ENCODE measurements around the gene SIRPB2. TPM values are rescaled to one million over a fixed set of nuclear protein-coding genes. Genes with fewer than 3 reads are reported as not detected.

Gene SIRPB2
- total and polyA plus RNA-seq, 2 of the 4 experiments (the other 2 are of a cell fraction) = not detected

GRCh38 chr20:1539816-1540419 lies 48.7 kb upstream of the SIRPB2 start:
- H3K18ac ChIP-seq (ENCODE audit: low read depth, low read length) = no peak overlapping the region
- no peaks in the 10 kb centered on the region for H3K9me3 ChIP-seq (ENCODE audit: control insufficient read depth, insufficient read depth, low read length)
- H2BK20ac ChIP-seq (ENCODE audit: low read depth, low read length) = no peak overlapping the region
- no peak overlapping the region for H3K4me3 ChIP-seq (ENCODE audit: insufficient read depth, low read depth, low read length)
- ChIA-PET CTCF (no interaction called here), POLR2A (ENCODE audit: unreplicated experiment) (interaction anchor here (1.2 kb wide), 1 partner anchor 13 kb away, joined by 4 read pairs; no protein-coding TSS in a partner anchor)
- no peaks in the 10 kb centered on the region for H4K20me1 ChIP-seq (ENCODE audit: insufficient read depth, low read length)
- no peak overlapping the region for H3K27ac ChIP-seq (ENCODE audit: insufficient read depth, low read length)
- no peak overlapping the region for H2AFZ ChIP-seq (replicated peaks; ENCODE audit: low read length, poor library complexity)
- no peak overlapping the region for H3K4ac ChIP-seq (ENCODE audit: low read depth, low read length)
- in situ Hi-C loops (cut with MboI; ENCODE audit: low sequenced_read_pairs) = no loop called here
- intact Hi-C loops (cut with micrococcal nuclease) = no loop called here
- H3K27me3 ChIP-seq (ENCODE audit: control insufficient read depth, insufficient read depth, low read length) = no peaks in the 10 kb centered on the region
- no peak overlapping the region for H3K23ac ChIP-seq (ENCODE audit: low read depth, low read length)
- no peak overlapping the region for H3K9ac ChIP-seq (ENCODE audit: low read depth, low read length)
- H3K9me1 ChIP-seq (ENCODE audit: insufficient read depth, low read length) = no peaks in the 10 kb centered on the region
- H3K79me1 ChIP-seq (ENCODE audit: low read depth in 1 of 2, low read length in 2 of 2) = no peaks in the 10 kb centered on the region
- no peaks in the 10 kb centered on the region for H3K36me3 ChIP-seq (ENCODE audit: control insufficient read depth, insufficient read depth, low read length)
- WGBS, 2 experiments (ENCODE audit: extremely low coverage in 2 of 2, insufficient read length in 1 of 2) = no CpG with 5 or more reads among the region's 1 CpG
- H3K14ac ChIP-seq (replicated peaks; ENCODE audit: low read depth, low read length) = no peak overlapping the region
- H2AK9ac ChIP-seq (replicated peaks; ENCODE audit: low read depth, low read length, poor library complexity) = no peak overlapping the region
- no peaks in the 10 kb centered on the region for H3K4me1 ChIP-seq (ENCODE audit: control insufficient read depth, insufficient read depth, low read length)
- ATAC-seq (ENCODE audit: low read depth) = no peak
- no peak overlapping the region for H4K5ac ChIP-seq (ENCODE audit: low read depth, low read length)
- TF ChIP-seq CHD1 (IDR thresholded peaks at IDR 0.05; ENCODE audit: low read depth, low read length) = no peak
- no peak for TF ChIP-seq POLR2A (IDR thresholded peaks at IDR 0.05; ENCODE audit: low read depth, low read length)
- no peak for TF ChIP-seq CEBPB (IDR thresholded peaks at IDR 0.05; ENCODE audit: low read depth, low read length)
- no peak for TF ChIP-seq FOS (IDR thresholded peaks at IDR 0.05; ENCODE audit: low read depth, low read length)
- TF ChIP-seq ELK1 (IDR thresholded peaks at IDR 0.05; ENCODE audit: borderline replicate concordance, low read depth, low read length) = no peak
- TF ChIP-seq RFX5 (IDR thresholded peaks at IDR 0.05; ENCODE audit: low read depth, low read length) = no peak
- TF ChIP-seq BHLHE40 (IDR thresholded peaks at IDR 0.05; ENCODE audit: low read depth, low read length) = no peak
- TF ChIP-seq CTCF (conservative IDR thresholded peaks at IDR 0.05; ENCODE audit: low read depth, low read length) = no peak
- TF ChIP-seq NFE2L2 (IDR thresholded peaks at IDR 0.05; ENCODE audit: low read depth, low read length) = no peak
- no peak for TF ChIP-seq USF2 (IDR thresholded peaks at IDR 0.05; ENCODE audit: low read depth, low read length)
- H2AK5ac ChIP-seq (ENCODE audit: low read depth, low read length) = no peak overlapping the region
- H2BK15ac ChIP-seq (ENCODE audit: low read depth, low read length) = no peak overlapping the region
- H3K56ac ChIP-seq (ENCODE audit: extremely low read depth, insufficient read depth, low read length) = no peak overlapping the region
- no peak overlapping the region for H4K91ac ChIP-seq (ENCODE audit: insufficient read depth, low read depth, low read length)
- DNase-seq = no peak
- no TSS peak for BruUV-seq (replicated peaks)
- dilution Hi-C loops (cut with HindIII; ENCODE audit: low sequenced_read_pairs, unreplicated experiment) = no loop called here
- H3K4me2 ChIP-seq (ENCODE audit: low read depth, low read length) = no peak overlapping the region
- no peak overlapping the region for H4K8ac ChIP-seq (ENCODE audit: low read depth in 2 of 2, low read length in 2 of 2)
- no peak overlapping the region for H2BK5ac ChIP-seq (ENCODE audit: low read depth, low read length, poor library complexity, severe bottlenecking)
- H2BK120ac ChIP-seq (ENCODE audit: low read depth, low read length) = no peak overlapping the region
